ENCODE measurements around the gene NPC1. TPM values are rescaled to one million over a fixed set of nuclear protein-coding genes. Genes with fewer than 3 reads are reported as not detected.
A peak's percentile ranks its signal among the peaks of the same experiment; 100 is the strongest.

NPC1 gene
- total and polyA plus RNA-seq, 5 donors from 2014 or later, result 17.4 to 86.9 (median 21.5) TPM

DNA sequence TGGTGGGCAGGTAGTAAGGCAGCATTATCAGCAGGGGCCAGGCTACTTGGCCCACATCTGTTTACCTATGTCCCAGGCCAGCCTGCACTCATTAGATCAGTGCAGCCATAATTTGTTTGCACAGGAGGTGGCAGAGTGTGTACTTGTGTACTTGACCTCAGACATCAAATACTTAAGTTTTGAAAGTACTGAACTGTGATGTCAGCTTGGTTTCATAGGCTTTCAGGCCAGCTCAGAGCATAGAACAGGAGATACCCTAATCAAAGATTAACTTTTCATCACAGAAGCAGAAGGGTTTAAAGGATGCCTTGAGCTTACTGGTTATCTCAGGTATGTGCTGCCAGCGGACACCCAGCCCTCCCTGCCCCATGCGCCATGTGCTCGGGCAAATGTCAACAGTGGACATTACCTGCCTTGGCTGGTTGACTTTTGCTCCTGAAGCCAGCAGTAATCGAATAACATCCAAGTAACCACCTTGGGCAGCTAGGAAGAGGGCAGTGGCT lies 43.2 kb upstream of the NPC1 start:
- Mint-ChIP-seq H3K4me1 (peaks cover 0 to 6% (median 2%) of the 10 kb centered on the region in 4 donors), H3K4me3 (no peak overlapping the region), H3K36me3 (no peaks in the 10 kb centered on the region), H3K27ac (no peak overlapping the region), H3K27me3 (peaks cover 6% of the 10 kb centered on the region), H3K9me3 (no peaks in the 10 kb centered on the region)
- no peaks in the 10 kb centered on the region for H3K9me3 ChIP-seq (ENCODE audit: control insufficient read depth in 2 of 2, low read length in 2 of 2)
- ATAC-seq (ENCODE audit: low read depth in 2 of 2) (no peak), DNase-seq (no peak)
- H3K4me1 ChIP-seq (ENCODE audit: control insufficient read depth, insufficient read depth, low read length, poor library complexity, severe bottlenecking), result no peaks in the 10 kb centered on the region
- H3K27me3 ChIP-seq (ENCODE audit: control insufficient read depth, insufficient read depth, low read length), result no peaks in the 10 kb centered on the region
- H3K36me3 ChIP-seq (ENCODE audit: control insufficient read depth, insufficient read depth, low read length), result no peaks in the 10 kb centered on the region
- H3K27ac ChIP-seq (ENCODE audit: insufficient read depth, low read length, poor library complexity, severe bottlenecking), result no peak overlapping the region
- H3K4me3 ChIP-seq (ENCODE audit: low read depth, low read length), result no peak overlapping the region

DNA sequence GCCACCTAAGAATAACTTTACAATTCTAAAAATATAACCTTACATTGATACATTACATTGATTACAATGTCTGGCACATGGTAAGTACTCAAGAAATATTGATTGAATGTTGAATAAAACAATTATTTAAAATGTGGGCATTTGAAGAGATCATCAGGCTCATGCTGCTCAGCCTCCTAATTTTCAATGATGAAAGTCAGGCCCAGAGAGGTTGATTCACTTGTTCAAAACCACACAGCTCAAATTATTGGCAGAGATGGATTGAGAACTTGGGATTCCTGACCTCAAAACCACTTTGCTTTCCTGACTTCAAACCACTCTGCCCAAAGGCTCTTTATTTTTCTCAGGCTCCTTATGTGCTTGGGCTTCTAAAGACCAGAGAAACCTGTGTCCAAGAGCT lies 41.7 kb upstream of the NPC1 start:
- DNase-seq, result no peak
- Histone ChIP-seq H3K9me3 (ENCODE audit: control insufficient read depth in 2 of 2, low read length in 2 of 2) (no peaks in the 10 kb centered on the region), H3K4me3 (ENCODE audit: low read depth, low read length) (no peak overlapping the region), H3K27ac (ENCODE audit: insufficient read depth, low read length, poor library complexity, severe bottlenecking) (no peak overlapping the region), H3K27me3 (ENCODE audit: control insufficient read depth, insufficient read depth, low read length) (no peaks in the 10 kb centered on the region), H3K4me1 (ENCODE audit: control insufficient read depth, insufficient read depth, low read length, poor library complexity, severe bottlenecking) (no peaks in the 10 kb centered on the region), H3K36me3 (ENCODE audit: control insufficient read depth, insufficient read depth, low read length) (no peaks in the 10 kb centered on the region)
- peaks cover 2% of the 10 kb centered on the region for H3K27me3 Mint-ChIP-seq
- no peak overlapping the region for H3K27ac Mint-ChIP-seq
- no peaks in the 10 kb centered on the region for H3K9me3 Mint-ChIP-seq
- H3K4me1 Mint-ChIP-seq, result peaks cover 0 to 6% (median 2%) of the 10 kb centered on the region in 4 donors
- H3K4me3 Mint-ChIP-seq, result no peak overlapping the region
- no peaks in the 10 kb centered on the region for H3K36me3 Mint-ChIP-seq
- no peak for ATAC-seq (ENCODE audit: low read depth in 2 of 2)

DNA sequence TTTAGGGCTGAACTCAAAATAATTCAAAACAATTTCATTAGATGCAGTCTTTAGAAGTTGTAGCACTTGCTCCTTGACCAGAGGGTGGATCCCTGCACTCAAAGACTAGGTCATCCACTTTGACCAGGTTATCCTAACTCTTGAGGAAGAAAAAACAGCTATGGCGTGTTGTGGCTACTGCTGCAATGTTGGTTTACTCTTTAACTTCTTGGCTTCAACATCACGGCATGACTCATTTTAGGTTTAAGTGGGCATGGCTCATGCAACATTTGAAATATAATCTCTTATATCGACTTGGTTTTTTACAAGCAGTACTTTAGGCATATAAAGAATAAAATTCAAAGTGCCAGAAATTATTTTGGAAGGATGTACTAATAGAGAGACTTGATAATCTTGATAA lies 41.0 kb upstream of the NPC1 start:
- Histone ChIP-seq H3K36me3 (ENCODE audit: control insufficient read depth, insufficient read depth, low read length) (no peaks in the 10 kb centered on the region), H3K27me3 (ENCODE audit: control insufficient read depth, insufficient read depth, low read length) (no peaks in the 10 kb centered on the region), H3K4me3 (ENCODE audit: low read depth, low read length) (no peak overlapping the region), H3K4me1 (ENCODE audit: control insufficient read depth, insufficient read depth, low read length, poor library complexity, severe bottlenecking) (no peaks in the 10 kb centered on the region), H3K27ac (ENCODE audit: insufficient read depth, low read length, poor library complexity, severe bottlenecking) (no peak overlapping the region), H3K9me3 (ENCODE audit: control insufficient read depth in 2 of 2, low read length in 2 of 2) (no peaks in the 10 kb centered on the region)
- no peak overlapping the region for H3K27ac Mint-ChIP-seq
- ATAC-seq (ENCODE audit: low read depth in 2 of 2) (no peak), DNase-seq (no peak)
- H3K4me1 Mint-ChIP-seq, result peaks cover 0 to 6% (median 2%) of the 10 kb centered on the region in 4 donors
- H3K27me3 Mint-ChIP-seq, result peaks cover 2% of the 10 kb centered on the region
- H3K4me3 Mint-ChIP-seq, result no peak overlapping the region
- no peaks in the 10 kb centered on the region for H3K36me3 Mint-ChIP-seq
- H3K9me3 Mint-ChIP-seq, result no peaks in the 10 kb centered on the region

DNA sequence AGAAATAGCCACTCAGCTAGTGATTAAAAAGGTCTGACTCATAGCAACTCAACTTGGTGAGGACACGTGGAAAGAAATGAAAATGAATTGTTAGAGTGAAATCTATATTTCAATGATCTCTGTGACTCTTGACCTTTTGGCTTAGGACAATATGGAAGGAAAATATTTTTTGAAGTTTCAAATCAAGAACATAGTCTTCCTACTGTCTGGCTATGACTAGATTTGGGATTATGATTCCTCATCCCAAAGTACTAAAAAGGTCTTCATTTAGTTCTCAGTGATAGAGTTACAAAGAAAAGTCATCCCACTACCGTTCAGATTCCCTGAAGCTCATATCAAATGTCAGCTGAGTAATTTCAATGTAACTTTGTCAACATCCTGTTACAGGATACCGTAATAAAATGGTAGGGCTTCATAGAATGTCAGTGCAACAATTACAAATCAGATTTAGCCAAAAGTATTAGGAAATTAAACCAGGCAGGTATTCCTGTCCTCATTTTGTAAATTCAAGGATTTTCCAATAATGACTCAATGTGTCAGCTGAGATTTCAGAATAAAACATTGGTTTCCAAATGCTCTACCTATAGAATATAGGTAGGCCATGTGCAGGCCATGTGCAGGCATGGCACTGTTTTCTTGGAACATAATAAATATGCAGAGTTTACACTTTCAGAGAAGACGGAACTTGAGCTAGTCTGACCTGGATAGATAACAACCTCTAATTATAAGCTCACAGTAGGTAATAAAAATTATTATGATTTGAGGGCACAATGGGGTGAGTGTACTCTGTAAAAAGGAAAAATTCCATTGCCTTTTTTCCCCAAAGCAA lies 40.4 kb upstream of the NPC1 start:
- DNase-seq (no peak), ATAC-seq (ENCODE audit: low read depth in 2 of 2) (no peak)
- H3K4me1 ChIP-seq (ENCODE audit: control insufficient read depth, insufficient read depth, low read length, poor library complexity, severe bottlenecking), result peaks cover 4% of the 10 kb centered on the region
- H3K27ac ChIP-seq (ENCODE audit: insufficient read depth, low read length, poor library complexity, severe bottlenecking), result no peak overlapping the region
- H3K36me3 Mint-ChIP-seq, result no peaks in the 10 kb centered on the region
- H3K27ac Mint-ChIP-seq, result no peak overlapping the region
- no peaks in the 10 kb centered on the region for H3K9me3 ChIP-seq (ENCODE audit: control insufficient read depth in 2 of 2, low read length in 2 of 2)
- no peaks in the 10 kb centered on the region for H3K36me3 ChIP-seq (ENCODE audit: control insufficient read depth, insufficient read depth, low read length)
- peaks cover 6% of the 10 kb centered on the region for H3K27me3 Mint-ChIP-seq
- peaks cover 0 to 1% (median 0%) of the 10 kb centered on the region in 7 donors for H3K9me3 Mint-ChIP-seq
- H3K4me3 ChIP-seq (ENCODE audit: low read depth, low read length), result no peak overlapping the region
- H3K4me3 Mint-ChIP-seq, result no peak overlapping the region
- H3K27me3 ChIP-seq (ENCODE audit: control insufficient read depth, insufficient read depth, low read length), result no peaks in the 10 kb centered on the region
- peaks cover 0 to 7% (median 3%) of the 10 kb centered on the region in 4 donors for H3K4me1 Mint-ChIP-seq

DNA sequence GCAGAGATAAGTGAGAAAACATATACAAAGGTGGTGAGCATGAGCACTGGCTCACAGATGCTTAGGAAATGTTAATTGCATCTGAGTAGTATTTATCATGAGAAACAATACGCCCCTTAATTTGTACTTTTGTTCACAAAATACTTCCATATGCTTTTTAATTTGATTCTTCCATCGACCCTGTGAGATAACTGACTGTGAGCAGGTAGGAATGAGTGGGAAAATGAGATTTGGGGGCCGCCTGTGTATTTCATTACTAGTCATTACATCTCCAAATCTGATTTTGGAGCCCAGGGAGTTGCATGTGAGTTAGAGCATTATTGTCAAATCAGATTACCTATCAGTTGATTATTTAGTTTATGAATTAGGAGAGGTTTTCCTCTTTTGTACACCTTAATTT lies 36.7 kb upstream of the NPC1 start:
- Histone ChIP-seq H3K27ac (ENCODE audit: insufficient read depth, low read length, poor library complexity, severe bottlenecking) (no peak overlapping the region), H3K4me1 (ENCODE audit: control insufficient read depth, insufficient read depth, low read length, poor library complexity, severe bottlenecking) (peaks cover 14% of the 10 kb centered on the region), H3K27me3 (ENCODE audit: control insufficient read depth, insufficient read depth, low read length) (peaks cover 11% of the 10 kb centered on the region), H3K36me3 (ENCODE audit: control insufficient read depth, insufficient read depth, low read length) (no peaks in the 10 kb centered on the region), H3K4me3 (ENCODE audit: low read depth, low read length) (no peak overlapping the region), H3K9me3 (ENCODE audit: control insufficient read depth in 2 of 2, low read length in 2 of 2) (no peaks in the 10 kb centered on the region)
- H3K36me3 Mint-ChIP-seq, result no peaks in the 10 kb centered on the region
- DNase-seq (no peak), ATAC-seq (ENCODE audit: low read depth in 2 of 2) (no peak)
- peaks cover 0 to 1% (median 0%) of the 10 kb centered on the region in 7 donors for H3K9me3 Mint-ChIP-seq
- peaks cover 0 to 16% (median 9%) of the 10 kb centered on the region in 4 donors for H3K4me1 Mint-ChIP-seq
- no peak overlapping the region for H3K27ac Mint-ChIP-seq
- no peak overlapping the region for H3K4me3 Mint-ChIP-seq
- peaks cover 31% of the 10 kb centered on the region for H3K27me3 Mint-ChIP-seq

DNA sequence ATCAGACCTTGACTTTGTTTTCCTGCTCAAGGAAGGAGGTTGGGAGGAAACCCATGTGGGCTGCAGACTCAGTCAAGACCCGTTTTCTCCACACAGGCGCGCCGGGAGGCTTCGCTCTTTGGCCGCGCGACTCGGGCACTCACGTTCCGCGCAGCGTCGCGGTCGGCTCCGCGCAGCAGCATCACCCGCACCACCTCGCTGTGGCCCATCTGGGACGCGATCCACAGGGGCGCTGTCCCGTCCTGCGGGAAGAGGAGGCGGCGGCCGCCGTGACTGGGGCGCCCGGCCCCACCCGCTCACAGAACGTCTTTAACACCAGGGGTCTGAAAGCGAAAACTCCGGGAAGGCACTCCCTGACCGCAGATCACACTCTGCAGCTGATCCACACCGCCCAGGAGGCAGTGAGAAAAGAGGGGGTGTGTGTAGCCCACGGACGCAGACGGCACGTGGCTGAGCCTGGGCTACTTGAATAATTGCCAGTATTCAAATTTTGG lies 33.1 kb upstream of the NPC1 start:
- peak in 1 of 3 donors; percentile 13 for DNase-seq
- ATAC-seq (ENCODE audit: low read depth in 2 of 2), result peak in 1 of 2 donors; percentile 20
- Mint-ChIP-seq H3K4me3 (peak overlapping the region; percentile 3 to 70 (median 50)), H3K9me3 (peaks cover 0 to 1% (median 0%) of the 10 kb centered on the region in 7 donors), H3K36me3 (no peaks in the 10 kb centered on the region), H3K27me3 (peaks cover 37% of the 10 kb centered on the region), H3K27ac (no peak overlapping the region), H3K4me1 (peaks cover 0 to 17% (median 6%) of the 10 kb centered on the region in 4 donors)
- Histone ChIP-seq H3K27me3 (ENCODE audit: control insufficient read depth, insufficient read depth, low read length) (peaks cover 11% of the 10 kb centered on the region), H3K9me3 (ENCODE audit: control insufficient read depth in 2 of 2, low read length in 2 of 2) (no peaks in the 10 kb centered on the region), H3K4me1 (ENCODE audit: control insufficient read depth, insufficient read depth, low read length, poor library complexity, severe bottlenecking) (peaks cover 14% of the 10 kb centered on the region), H3K27ac (ENCODE audit: insufficient read depth, low read length, poor library complexity, severe bottlenecking) (no peak overlapping the region), H3K4me3 (ENCODE audit: low read depth, low read length) (peak overlapping the region; percentile 48), H3K36me3 (ENCODE audit: control insufficient read depth, insufficient read depth, low read length) (no peaks in the 10 kb centered on the region)

DNA sequence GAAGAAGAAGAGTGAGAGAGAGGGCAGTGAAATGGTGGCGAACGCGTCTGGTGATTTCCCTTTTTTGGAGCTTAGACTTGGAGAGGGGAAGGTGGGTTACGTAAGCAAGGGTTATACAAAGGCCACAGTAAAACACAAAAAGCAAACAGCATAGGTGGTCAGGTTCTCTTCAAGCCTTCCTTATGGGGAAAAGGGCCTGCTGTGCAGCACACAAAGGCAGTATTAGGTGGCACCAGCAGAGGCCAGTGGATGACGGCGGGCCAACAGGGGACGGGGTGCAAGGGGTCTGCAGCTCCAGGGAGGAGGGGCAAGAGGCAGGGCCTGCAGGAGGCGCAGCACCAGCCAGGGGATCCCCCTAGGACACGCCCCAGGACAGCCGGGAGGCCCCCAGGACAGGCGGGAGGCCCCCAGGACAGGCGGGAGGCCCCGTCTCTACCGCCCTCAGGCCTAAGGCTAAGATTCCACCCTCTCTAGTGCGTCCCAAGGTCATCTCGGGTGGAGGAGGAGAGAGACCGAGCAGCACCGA lies 32.6 kb upstream of the NPC1 start:
- Mint-ChIP-seq H3K4me1 (peaks cover 0 to 17% (median 6%) of the 10 kb centered on the region in 4 donors), H3K9me3 (peaks cover 0 to 1% (median 0%) of the 10 kb centered on the region in 7 donors), H3K27ac (no peak overlapping the region), H3K4me3 (peak overlapping the region in 3 of 4 donors; percentile 3 to 70 (median 61)), H3K27me3 (peaks cover 37% of the 10 kb centered on the region), H3K36me3 (no peaks in the 10 kb centered on the region)
- DNase-seq, result no peak
- H3K27ac ChIP-seq (ENCODE audit: insufficient read depth, low read length, poor library complexity, severe bottlenecking), result no peak overlapping the region
- H3K9me3 ChIP-seq (ENCODE audit: control insufficient read depth in 2 of 2, low read length in 2 of 2), result no peaks in the 10 kb centered on the region
- H3K36me3 ChIP-seq (ENCODE audit: control insufficient read depth, insufficient read depth, low read length), result no peaks in the 10 kb centered on the region
- peak overlapping the region; percentile 18 for H3K4me3 ChIP-seq (ENCODE audit: low read depth, low read length)
- ATAC-seq (ENCODE audit: low read depth in 2 of 2), result peak in 1 of 2 donors; percentile 11
- H3K4me1 ChIP-seq (ENCODE audit: control insufficient read depth, insufficient read depth, low read length, poor library complexity, severe bottlenecking), result peaks cover 14% of the 10 kb centered on the region
- peaks cover 11% of the 10 kb centered on the region for H3K27me3 ChIP-seq (ENCODE audit: control insufficient read depth, insufficient read depth, low read length)

All from CD4-positive, CD25-positive, alpha-beta regulatory T cell (primary cell).